NCI-H187 treated with DMSO at 0.1 percent for 48 hours (cell line): ENCODE data around the gene RDX.
"Not testable (repeated sequence)": the region's sequence is repeated elsewhere in the genome, so short reads cannot be mapped to it uniquely, and the experiment has no call there.

Experiments used
- DNase-seq: peaks from one replicate; lab custom pipeline; 2025; lab: John Stamatoyannopoulos, UW

RDX gene

GRCh38 chr11:110305169-110306018 lies 9.0 kb upstream of the RDX start:
- peak; percentile 68 for DNase-seq

- DNase-seq: no peak
Observed at GRCh38 chr11:110303414-110303826, 7.0 kb upstream of the RDX start.

- DNase-seq: no peak
Observed at GRCh38 chr11:110301577-110301976, 5.2 kb upstream of the RDX start.

- no peak for DNase-seq
Observed at GRCh38 chr11:110301032-110301431, 4.6 kb upstream of the RDX start.

- no peak for DNase-seq
Observed at GRCh38 chr11:110299006-110299785, 2.8 kb upstream of the RDX start.

- no peak for DNase-seq
Observed at GRCh38 chr11:110298301-110298765, 1.9 kb upstream of the RDX start.

- no peak for DNase-seq
Observed at GRCh38 chr11:110297726-110298300, 1.4 kb upstream of the RDX start.

- no peak for DNase-seq
Observed at GRCh38 chr11:110297076-110297725, 787 bp upstream of the RDX start.

- DNase-seq: no peak
Observed at GRCh38 chr11:110295531-110296225, 736 bp downstream of the RDX start.

- DNase-seq: no peak
Observed at GRCh38 chr11:110295086-110295485, 1.3 kb downstream of the RDX start.

- DNase-seq: no peak
Observed at GRCh38 chr11:110294509-110294908, 1.9 kb downstream of the RDX start.

- DNase-seq: no peak
Observed at GRCh38 chr11:110293389-110293788, 3.0 kb downstream of the RDX start.

- DNase-seq: not testable (repeated sequence)
Observed at GRCh38 chr11:110292146-110292545, 4.3 kb downstream of the RDX start.

GRCh38 chr11:110290591-110291334 lies 5.7 kb downstream of the RDX start:
- no peak for DNase-seq

GRCh38 chr11:110289472-110289871 lies 6.9 kb downstream of the RDX start:
- no peak for DNase-seq

GRCh38 chr11:110287537-110287936 lies 8.9 kb downstream of the RDX start:
- DNase-seq: no peak

- DNase-seq: peak; percentile 29
Observed at GRCh38 chr11:110286298-110287040, 9.9 kb downstream of the RDX start.

GRCh38 chr11:110283862-110284261 lies 12.6 kb downstream of the RDX start:
- DNase-seq: no peak

- DNase-seq: not testable (repeated sequence)
Observed at GRCh38 chr11:110280595-110280994, 15.8 kb downstream of the RDX start.

- DNase-seq: no peak
Observed at GRCh38 chr11:110279881-110280280, 16.5 kb downstream of the RDX start.
